HG02763 (cell line): Measurements from ENCODE around the gene CABLES2.
"Not testable (repeated sequence)": the region's sequence is repeated elsewhere in the genome, so short reads cannot be mapped to it uniquely, and the experiment has no call there.

Experiments used
- ATAC-seq: cut with Tn5 transposase; IDR thresholded peaks from one replicate; pipeline ENCODE4 v1.9.1; 2021; ENCODE audit warnings: mild to moderate bottlenecking, moderate library complexity; ENCODE audit not compliant: unreplicated experiment

The CABLES2 gene

GRCh38 chr20:62390317-62391164, 16.5 kb downstream of the CABLES2 start:
- ATAC-seq, result no peak

GRCh38 chr20:62389601-62390087, 17.4 kb downstream of the CABLES2 start:
- ATAC-seq, result no peak

- no peak for ATAC-seq
These were observed 18.1 kb downstream of the CABLES2 start for GRCh38 chr20:62388839-62389600.

GRCh38 chr20:62387933-62388635, 19.0 kb downstream of the CABLES2 start:
- no peak for ATAC-seq

- no peak for ATAC-seq
These were observed 19.7 kb downstream of the CABLES2 start for GRCh38 chr20:62387219-62387913.

GRCh38 chr20:62386383-62387218, 20.5 kb downstream of the CABLES2 start, which contains the start of gene RPS21:
Gene RPS21 (plus strand): TSS chr20:62387103. CDS start chr20:62387339, 236 bp downstream.
- peak; percentile 73 for ATAC-seq

- no peak for ATAC-seq
These were observed 24.5 kb downstream of the CABLES2 start for GRCh38 chr20:62382306-62383198.

GRCh38 chr20:62381842-62382241, 25.2 kb downstream of the CABLES2 start:
- no peak for ATAC-seq

GRCh38 chr20:62381202-62381797, 25.8 kb downstream of the CABLES2 start:
- no peak for ATAC-seq

GRCh38 chr20:62378215-62378614, 28.9 kb downstream of the CABLES2 start:
- ATAC-seq, result no peak

- no peak for ATAC-seq
These were observed 29.4 kb downstream of the CABLES2 start for GRCh38 chr20:62377615-62378178.

- no peak for ATAC-seq
These were observed 30.0 kb downstream of the CABLES2 start for GRCh38 chr20:62377064-62377461.

- ATAC-seq, result no peak
These were observed 30.7 kb downstream of the CABLES2 start for GRCh38 chr20:62376112-62377063.

GRCh38 chr20:62374331-62375152, 32.5 kb downstream of the CABLES2 start:
- no peak for ATAC-seq

- not testable (repeated sequence) for ATAC-seq
These were observed 33.4 kb downstream of the CABLES2 start for GRCh38 chr20:62373631-62374179.
